Breast epithelium (tissue), 4 donors: ENCODE data around the gene ASIC5. TPM values are rescaled to one million over a fixed set of nuclear protein-coding genes. Genes with fewer than 3 reads are reported as not detected.
A peak's percentile ranks its signal among the peaks of the same experiment; 100 is the strongest.

Source experiments
- DNase-seq, 2 donors: peaks; one replicate each; pipeline ENCODE4 v3.0.0-alpha.2; 2019; ENCODE audit warnings: low spot score in 2 of 2
- H3K27ac ChIP-seq, 2 donors: fragments of 200-600 bp; sonication (generic) in 1 of 2; one replicate each; pipeline ENCODE4 v1.5.1; 2016 to 2019; ENCODE audit warnings: mild to moderate bottlenecking in 1 of 2
- H3K27me3 ChIP-seq, 2 donors: fragments of 200-600 bp; sonication (generic) in 1 of 2; one replicate each; pipeline versions ENCODE4 v1.5.1 to v1.6.0; 2017 to 2019; ENCODE audit warnings: control low read depth in 1 of 2, mild to moderate bottlenecking in 1 of 2
- H3K36me3 ChIP-seq: fragments of 200-600 bp; one replicate; pipeline ENCODE4 v1.5.1; 2019
- H3K4me1 ChIP-seq, 2 donors: fragments of 200-600 bp; sonication (generic); one replicate each; pipeline ENCODE4 v1.5.1; 2016 to 2019; ENCODE audit warnings: control low read depth in 1 of 2
- H3K4me3 ChIP-seq, 3 donors: fragments of 200-600 bp; sonication (generic); 1 replicate in 2 of 3; 2 replicates in 1 of 3; pipeline ENCODE4 v1.5.1; 2016 to 2019; ENCODE audit warnings: mild to moderate bottlenecking in 3 of 3, moderate library complexity in 2 of 3
- H3K9me3 ChIP-seq, 2 donors: fragments of 200-600 bp; sonication (generic) in 1 of 2; one replicate each; pipeline ENCODE4 v1.5.1; 2016 to 2019; ENCODE audit warnings: control low read depth in 1 of 2
- CTCF ChIP-seq, 3 donors: fragments of 450-650 bp; IDR thresholded peaks; one replicate each; pipeline ENCODE4 v1.5.1; 2016 to 2017; ENCODE audit warnings: antibody characterized with exemption in 3 of 3, mild to moderate bottlenecking in 3 of 3, moderate library complexity in 3 of 3
- POLR2A ChIP-seq: fragments of 450-650 bp; IDR thresholded peaks from one replicate; pipeline ENCODE4 v1.6.1; 2016; ENCODE audit warnings: antibody characterized with exemption, mild to moderate bottlenecking, moderate library complexity
- POLR2AphosphoS5 ChIP-seq, 3 donors: sonication (generic); formaldehyde crosslinking; IDR thresholded peaks; one replicate each; pipeline ENCODE4 v1.6.1; 2017; ENCODE audit warnings: antibody characterized with exemption in 3 of 3
- intact Hi-C: fragments of 100-400 bp; cut with DNase I; formaldehyde crosslinking; loops from one replicate; pipeline ENCODE4 v1.15.1; 2023; ENCODE audit warnings: low total_unique reads
- total RNA-seq, 3 donors: library from RNA; depleted of rRNA; stranded (reverse); fragments of >200 nt; gene quantifications; one replicate each; pipeline ENCODE4 v1.1.0, GENCODE V29; 2016

The ASIC5 gene
- total RNA-seq, 3 donors from 2014 or later: not detected

GRCh38 chr4:155908187-155909139, 42.4 kb upstream of the ASIC5 start:
- Histone ChIP-seq H3K9me3 (no peaks in the 10 kb centered on the region), H3K4me1 (no peaks in the 10 kb centered on the region), H3K4me3 (no peak overlapping the region), H3K27ac (no peak overlapping the region), H3K36me3 (no peaks in the 10 kb centered on the region), H3K27me3 (no peaks in the 10 kb centered on the region)
- intact Hi-C loops: no loop called here
- no peak for DNase-seq
- no peak for TF ChIP-seq POLR2A
- no peak for TF ChIP-seq CTCF (IDR thresholded peaks at IDR 0.05)
- no peak for TF ChIP-seq POLR2AphosphoS5 (IDR thresholded peaks at IDR 0.05)

GRCh38 chr4:155907556-155907955, 41.5 kb upstream of the ASIC5 start:
- DNase-seq: no peak
- TF ChIP-seq POLR2AphosphoS5 (IDR thresholded peaks at IDR 0.05): no peak
- TF ChIP-seq CTCF (IDR thresholded peaks at IDR 0.05): no peak
- no peak for TF ChIP-seq POLR2A
- Histone ChIP-seq H3K27ac (no peak overlapping the region), H3K4me1 (no peaks in the 10 kb centered on the region), H3K9me3 (no peaks in the 10 kb centered on the region), H3K27me3 (no peaks in the 10 kb centered on the region), H3K36me3 (no peaks in the 10 kb centered on the region), H3K4me3 (no peak overlapping the region)
- intact Hi-C loops: no loop called here

GRCh38 chr4:155906554-155907247, 40.6 kb upstream of the ASIC5 start:
- no peak for TF ChIP-seq POLR2AphosphoS5 (IDR thresholded peaks at IDR 0.05)
- peak in 1 of 2 donors; percentile 18 for DNase-seq
- H3K4me1 ChIP-seq: no peaks in the 10 kb centered on the region

GRCh38 chr4:155904331-155904730, 38.3 kb upstream of the ASIC5 start:
- Histone ChIP-seq H3K27me3 (no peaks in the 10 kb centered on the region), H3K4me3 (no peak overlapping the region), H3K9me3 (no peaks in the 10 kb centered on the region), H3K4me1 (no peaks in the 10 kb centered on the region), H3K27ac (no peak overlapping the region), H3K36me3 (no peaks in the 10 kb centered on the region)
- DNase-seq: no peak
- intact Hi-C loops: no loop called here
- TF ChIP-seq CTCF (IDR thresholded peaks at IDR 0.05): no peak
- no peak for TF ChIP-seq POLR2A
- TF ChIP-seq POLR2AphosphoS5 (IDR thresholded peaks at IDR 0.05): no peak

More at GRCh38 chr4:155906554-155907247, 40.6 kb upstream of the ASIC5 start:
- H3K27ac ChIP-seq: no peak overlapping the region
- no peaks in the 10 kb centered on the region for H3K36me3 ChIP-seq
- H3K9me3 ChIP-seq: no peaks in the 10 kb centered on the region
- intact Hi-C loops: no loop called here
- H3K27me3 ChIP-seq: no peaks in the 10 kb centered on the region
- no peak overlapping the region for H3K4me3 ChIP-seq

GRCh38 chr4:155903453-155903852, 37.4 kb upstream of the ASIC5 start, which contains the start of gene TDO2:
TDO2 (plus strand) TSS chr4:155903696; CDS start chr4:155903759, 63 bp downstream.
- Histone ChIP-seq H3K27ac (no peak within 1 kb of the TSS), H3K36me3 (no peaks in the 10 kb centered on the region), H3K4me3 (no peak within 1 kb of the TSS), H3K9me3 (no peaks in the 10 kb centered on the region), H3K4me1 (no peaks in the 10 kb centered on the region), H3K27me3 (no peaks in the 10 kb centered on the region)
- no peak for TF ChIP-seq POLR2A
- no peak for TF ChIP-seq POLR2AphosphoS5 (IDR thresholded peaks at IDR 0.05)
- no peak for TF ChIP-seq CTCF (IDR thresholded peaks at IDR 0.05)
- intact Hi-C loops: no loop called here
- no peak for DNase-seq
